GM12892 (cell line): ENCODE results near the gene OR51Q1.

Experiments
- POLR2A ChIP-seq: IDR thresholded peaks from 2 replicates; pipeline ENCODE4 v1.6.1; 2011; ENCODE audit warnings: low read depth, low read length, control low read depth
- POLR2AphosphoS5 ChIP-seq: IDR thresholded peaks from 2 replicates; pipeline ENCODE4 v1.6.1; 2011; ENCODE audit warnings: low read depth, low read length, control low read depth
- TAF1 ChIP-seq: IDR thresholded peaks from 2 replicates; pipeline ENCODE4 v1.6.1; 2011; ENCODE audit warnings: low read depth, mild to moderate bottlenecking, control low read depth, low read length, borderline replicate concordance

- TF ChIP-seq POLR2A (no peak), POLR2AphosphoS5 (no peak), TAF1 (no peak)
Measured at GRCh38 chr11:5449023-5449422, 27.1 kb downstream of the OR51Q1 start, which contains the start of gene OR51I2.
